Suprapubic skin (tissue), 3 donors: Measurements from ENCODE around the gene PNKP.

Experiments used
- EP300 ChIP-seq: sonication (generic); formaldehyde crosslinking; IDR thresholded peaks from one replicate; pipeline ENCODE4 v1.6.1; 2017; ENCODE audit warnings: antibody characterized with exemption
- POLR2A ChIP-seq, 2 donors: fragments of 450-650 bp; IDR thresholded peaks; one replicate each; pipeline ENCODE4 v1.6.1; 2017; ENCODE audit warnings: antibody characterized with exemption in 2 of 2, mild to moderate bottlenecking in 2 of 2, moderate library complexity in 2 of 2
- TF ChIP-seq, protein P1 (sequence below), 2 donors: fragments of 200-600 bp in 1 of 2; fragments of 450-650 bp in 1 of 2; sonication (generic) in 1 of 2; IDR thresholded peaks; one replicate each; pipeline ENCODE4 v1.5.1; 2016 to 2019; ENCODE audit warnings: antibody characterized with exemption in 2 of 2, mild to moderate bottlenecking in 1 of 2, moderate library complexity in 1 of 2

DNA sequence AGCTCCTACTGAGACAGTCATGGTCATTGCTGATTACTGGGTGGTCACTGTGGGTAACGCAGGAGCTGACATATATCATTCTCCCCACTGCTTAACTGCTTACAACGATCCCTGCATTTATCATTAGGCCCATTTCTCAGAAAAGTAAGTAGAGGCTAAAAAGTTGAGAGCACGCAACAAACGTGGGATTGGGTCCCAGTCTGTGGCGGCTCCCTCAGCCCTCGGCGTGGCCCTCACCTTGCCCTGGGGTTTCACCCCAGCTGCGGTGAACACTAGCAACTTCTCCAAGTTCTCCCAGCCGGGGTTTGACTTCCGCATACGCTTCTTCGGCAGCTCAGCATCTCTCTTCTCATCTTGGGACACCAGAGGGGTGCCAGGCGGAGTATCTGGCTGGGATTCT is 2.5 kb downstream of the PNKP start:
- TF ChIP-seq, protein P1, sequence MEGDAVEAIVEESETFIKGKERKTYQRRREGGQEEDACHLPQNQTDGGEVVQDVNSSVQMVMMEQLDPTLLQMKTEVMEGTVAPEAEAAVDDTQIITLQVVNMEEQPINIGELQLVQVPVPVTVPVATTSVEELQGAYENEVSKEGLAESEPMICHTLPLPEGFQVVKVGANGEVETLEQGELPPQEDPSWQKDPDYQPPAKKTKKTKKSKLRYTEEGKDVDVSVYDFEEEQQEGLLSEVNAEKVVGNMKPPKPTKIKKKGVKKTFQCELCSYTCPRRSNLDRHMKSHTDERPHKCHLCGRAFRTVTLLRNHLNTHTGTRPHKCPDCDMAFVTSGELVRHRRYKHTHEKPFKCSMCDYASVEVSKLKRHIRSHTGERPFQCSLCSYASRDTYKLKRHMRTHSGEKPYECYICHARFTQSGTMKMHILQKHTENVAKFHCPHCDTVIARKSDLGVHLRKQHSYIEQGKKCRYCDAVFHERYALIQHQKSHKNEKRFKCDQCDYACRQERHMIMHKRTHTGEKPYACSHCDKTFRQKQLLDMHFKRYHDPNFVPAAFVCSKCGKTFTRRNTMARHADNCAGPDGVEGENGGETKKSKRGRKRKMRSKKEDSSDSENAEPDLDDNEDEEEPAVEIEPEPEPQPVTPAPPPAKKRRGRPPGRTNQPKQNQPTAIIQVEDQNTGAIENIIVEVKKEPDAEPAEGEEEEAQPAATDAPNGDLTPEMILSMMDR (IDR thresholded peaks at IDR 0.05): no peak
- TF ChIP-seq POLR2A (IDR thresholded peaks at IDR 0.05) (no peak), EP300 (no peak)
